OCI-M1 (cell line): ENCODE results near the gene BRD3OS.

ENCODE experiments used
- DNase-seq: peaks from one replicate; lab custom pipeline; 2025; lab: John Stamatoyannopoulos, UW

BRD3OS gene

DNA sequence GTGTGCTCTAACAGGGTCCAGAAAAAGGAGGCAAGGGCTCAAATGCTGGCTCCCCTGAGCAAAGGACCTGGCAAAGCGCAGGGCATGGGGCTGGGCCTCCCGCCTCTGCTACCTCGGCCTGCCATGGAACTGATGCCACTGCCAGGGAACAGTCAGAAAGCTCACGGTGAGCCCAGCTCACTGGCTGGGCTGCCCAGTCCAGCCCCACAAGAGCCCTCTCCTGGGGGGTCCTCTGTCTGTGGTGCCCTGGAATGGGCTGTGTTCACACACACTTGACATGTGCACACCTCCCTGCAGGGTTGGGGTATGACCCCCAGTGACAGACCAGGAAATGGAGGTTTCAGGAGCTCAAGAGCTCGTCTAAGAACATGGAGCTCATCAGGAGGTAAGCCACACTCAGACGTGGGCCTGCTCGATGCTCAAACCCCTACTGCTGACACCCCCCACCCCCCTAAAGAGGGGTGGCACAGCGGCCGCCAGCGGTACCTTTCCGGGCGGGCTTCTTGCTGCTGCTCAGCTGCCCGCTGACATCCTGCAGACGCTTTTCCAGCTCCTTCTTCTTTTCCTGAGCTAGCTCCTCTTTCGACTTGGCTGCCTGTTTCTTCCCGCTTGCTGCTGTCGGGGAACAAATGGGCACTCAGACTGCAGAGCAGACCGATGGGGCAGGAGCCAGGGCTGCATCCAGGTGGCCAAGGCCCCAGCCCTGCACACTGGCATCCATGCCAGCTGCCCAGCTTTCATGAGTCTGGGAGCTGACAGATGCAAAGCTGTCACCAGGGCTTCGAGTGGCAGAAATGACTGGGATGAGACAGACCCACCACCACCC lies 9.1 kb downstream of the BRD3OS start:
- DNase-seq = no peak

DNA sequence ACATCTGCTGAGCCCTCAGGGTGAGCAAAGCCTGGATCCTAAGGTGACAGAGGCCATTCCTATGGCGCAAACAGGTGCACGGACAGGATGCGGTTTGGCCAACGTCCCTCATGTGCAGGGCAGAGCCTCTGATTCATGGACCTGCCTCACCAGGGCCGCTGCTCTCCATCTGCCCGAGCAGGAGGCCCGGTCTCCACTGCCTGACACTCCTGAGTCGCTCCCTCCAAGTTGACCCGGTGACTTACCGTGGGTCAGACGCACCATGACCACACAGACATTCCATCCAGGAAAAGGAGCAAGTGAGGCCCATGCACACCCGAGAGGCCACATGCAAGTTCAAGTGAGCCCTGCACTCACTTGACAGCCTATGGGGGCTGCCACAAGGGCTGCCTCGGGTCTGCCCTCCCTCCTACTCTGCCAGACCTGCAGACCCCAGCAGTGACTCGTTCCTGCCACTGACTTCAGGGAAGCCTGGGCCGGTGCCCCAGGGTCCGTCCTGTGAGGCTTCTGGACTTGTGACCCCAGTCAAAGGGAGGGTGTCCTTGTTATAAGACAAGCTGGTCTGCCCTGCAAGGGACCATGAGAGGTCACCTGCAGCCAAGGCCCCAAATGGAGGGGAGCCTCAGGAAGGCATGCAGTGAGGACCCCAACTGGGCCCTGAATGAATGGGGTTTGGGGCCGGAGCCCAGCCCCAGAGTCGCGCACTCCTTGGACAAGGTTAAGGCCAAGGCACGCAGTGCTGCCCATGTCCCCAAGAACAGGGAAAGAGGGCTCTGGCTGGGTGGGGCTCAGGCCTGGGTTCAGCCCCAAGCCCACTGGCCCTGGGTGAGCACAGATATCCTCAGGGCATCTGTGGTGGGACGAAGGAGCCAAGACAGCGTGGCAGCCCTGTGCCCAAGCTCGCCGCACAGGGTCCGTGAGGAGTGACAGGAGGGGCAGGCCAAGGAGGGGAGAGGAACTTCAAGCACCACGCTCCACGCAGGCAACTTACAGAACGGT lies 10.1 kb downstream of the BRD3OS start:
- DNase-seq = no peak

DNA sequence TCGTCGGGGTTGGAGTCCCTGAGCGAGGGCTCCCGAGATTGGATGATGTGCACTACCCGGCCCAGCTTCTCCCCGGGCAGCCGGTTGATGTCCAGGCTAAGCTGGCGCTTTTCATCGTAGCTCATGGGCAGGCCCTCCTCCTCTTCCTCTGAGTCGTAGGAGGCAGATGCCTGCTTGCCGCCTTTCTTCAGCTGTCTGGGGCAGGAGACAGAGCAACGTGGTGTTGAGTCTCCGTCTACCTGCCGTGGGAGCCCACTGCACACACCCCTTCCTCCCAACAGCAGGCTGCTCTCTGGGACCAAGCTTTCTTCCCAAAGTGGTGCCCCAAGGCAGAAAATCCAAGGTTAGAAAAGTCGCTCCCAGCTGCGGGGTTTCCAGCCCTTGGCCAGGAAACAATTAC lies 10.8 kb downstream of the BRD3OS start:
- no peak for DNase-seq

DNA sequence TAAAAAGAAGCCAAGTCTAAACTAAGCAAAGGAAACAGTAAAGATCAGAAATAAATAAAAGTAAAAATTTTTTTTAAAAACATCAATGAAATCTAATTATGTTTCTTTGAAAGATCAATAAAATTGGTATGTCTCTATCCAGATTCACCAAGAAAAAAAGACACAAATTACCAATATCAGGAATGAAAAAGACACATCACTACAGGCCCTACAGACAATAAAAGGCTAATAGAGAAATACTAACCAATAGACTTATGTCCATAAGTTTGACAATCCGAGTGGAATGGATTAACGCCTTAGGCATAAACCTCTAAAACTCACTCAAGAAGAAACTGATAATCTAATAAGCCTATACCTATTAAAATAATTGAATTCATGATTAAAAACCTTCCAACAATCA lies 12.4 kb downstream of the BRD3OS start:
- DNase-seq = no peak

DNA sequence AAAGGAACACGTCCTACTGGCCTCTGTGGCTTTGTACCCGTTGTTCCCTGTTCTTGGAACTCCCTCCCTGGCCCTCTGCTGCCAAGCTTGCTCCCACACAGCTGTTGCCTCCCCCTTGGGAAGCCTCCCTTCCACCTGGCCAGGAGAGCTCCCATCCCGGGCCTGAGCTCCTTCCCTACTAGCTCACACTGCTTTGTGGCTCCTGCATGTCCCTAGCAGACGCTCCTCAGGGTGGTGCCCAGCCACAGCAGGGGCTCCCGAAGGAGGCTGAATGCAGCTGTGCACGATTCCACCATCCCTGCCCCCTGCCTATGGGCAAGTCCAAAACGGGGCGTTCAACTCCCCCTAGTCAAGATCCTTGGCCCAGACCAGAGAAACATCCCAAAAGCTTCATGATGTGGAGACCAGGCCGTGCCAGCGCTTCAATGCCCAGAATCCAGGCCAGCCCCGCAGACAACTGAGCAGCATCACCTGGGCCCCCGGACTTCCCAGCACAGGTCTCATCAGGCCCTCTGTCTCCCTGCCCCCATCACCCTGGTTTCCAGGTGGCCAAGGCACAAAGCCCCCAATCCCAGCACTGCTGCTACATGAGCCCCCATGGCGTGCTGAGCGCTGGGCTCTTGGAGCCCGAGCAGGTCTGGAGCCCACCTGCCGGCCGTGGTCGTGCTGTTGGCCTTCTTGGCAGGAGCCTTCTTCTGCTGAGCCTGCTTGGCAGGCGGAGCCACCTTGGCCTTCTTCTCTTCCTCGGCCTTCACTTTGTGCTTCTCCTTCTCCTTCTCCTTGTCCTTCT lies 14.3 kb downstream of the BRD3OS start:
- DNase-seq = no peak

DNA sequence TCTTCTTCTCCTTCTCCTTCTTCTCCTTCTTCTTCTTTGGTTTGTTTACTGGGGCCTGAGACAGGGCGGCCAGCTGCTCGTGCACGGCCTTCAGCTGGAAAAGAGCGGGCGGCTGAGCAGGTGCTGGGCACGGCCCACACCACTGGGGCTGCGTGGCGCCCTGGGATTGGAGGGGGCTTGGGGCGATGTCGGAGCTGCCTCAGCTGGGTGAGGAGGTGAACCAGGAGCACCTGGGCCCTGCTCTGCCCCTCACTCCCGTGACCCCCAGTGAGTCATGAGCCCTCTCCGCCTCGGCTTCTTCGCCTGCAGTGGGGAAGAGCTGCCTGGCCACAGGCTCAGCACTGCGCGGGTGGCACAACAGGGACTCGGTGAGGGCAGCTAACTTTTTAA lies 14.9 kb downstream of the BRD3OS start:
- no peak for DNase-seq

DNA sequence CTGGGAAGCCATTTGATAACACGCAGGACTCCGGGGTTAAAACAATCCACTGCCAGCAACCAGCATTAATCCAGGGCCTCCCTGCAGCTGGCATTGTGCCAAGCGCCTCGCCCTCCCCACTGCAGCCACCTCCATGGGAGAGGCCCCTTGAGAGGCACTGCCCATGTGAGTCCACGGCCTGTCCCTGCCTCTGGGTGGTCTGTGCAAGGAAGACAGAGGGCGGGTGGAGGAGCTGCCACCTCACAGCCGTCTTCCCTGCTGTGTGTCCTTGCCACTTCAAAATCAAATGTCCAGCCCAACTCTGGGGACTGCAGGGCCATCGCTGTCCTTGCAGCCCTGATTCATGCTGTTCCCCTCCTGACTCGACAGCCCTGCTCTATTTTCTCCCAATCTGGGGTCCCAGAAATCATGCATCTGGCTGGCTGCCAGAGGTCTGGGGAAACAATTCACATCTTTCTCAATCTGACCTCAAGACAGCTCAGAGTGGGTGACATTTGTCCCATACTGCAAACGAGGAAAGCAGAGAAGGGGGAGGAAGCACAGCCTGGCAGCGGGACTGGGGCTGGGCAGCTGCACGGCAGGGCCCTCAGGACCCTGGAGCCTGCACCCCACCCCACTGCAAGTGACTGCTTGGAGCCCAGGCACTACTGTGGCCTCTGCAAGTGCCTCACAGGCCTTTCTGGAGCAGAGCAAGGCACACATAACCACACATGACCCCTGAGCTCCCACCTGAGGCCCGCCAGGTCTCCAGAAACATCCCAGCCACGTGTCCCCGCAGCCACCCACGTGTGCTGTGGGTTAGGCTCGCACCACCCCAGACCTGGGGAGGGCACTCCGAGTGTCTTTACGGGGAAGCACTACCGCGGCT lies 15.7 kb downstream of the BRD3OS start:
- no peak for DNase-seq

DNA sequence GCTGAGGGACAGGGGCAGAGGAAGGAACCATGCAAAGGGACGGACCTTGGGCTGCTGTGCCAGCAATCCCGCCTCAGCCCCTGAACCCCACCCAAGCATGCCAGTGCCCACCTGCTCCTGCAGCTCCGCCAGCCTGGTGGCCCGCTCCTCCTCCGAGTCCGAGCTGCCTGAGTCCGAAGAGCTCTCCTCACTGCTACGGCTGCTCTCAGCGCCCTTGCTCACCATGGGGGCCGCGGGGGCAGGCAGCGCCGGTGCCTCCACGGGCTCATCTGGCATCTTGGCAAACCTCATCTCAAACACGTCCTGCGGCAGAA lies 16.3 kb downstream of the BRD3OS start:
- no peak for DNase-seq

DNA sequence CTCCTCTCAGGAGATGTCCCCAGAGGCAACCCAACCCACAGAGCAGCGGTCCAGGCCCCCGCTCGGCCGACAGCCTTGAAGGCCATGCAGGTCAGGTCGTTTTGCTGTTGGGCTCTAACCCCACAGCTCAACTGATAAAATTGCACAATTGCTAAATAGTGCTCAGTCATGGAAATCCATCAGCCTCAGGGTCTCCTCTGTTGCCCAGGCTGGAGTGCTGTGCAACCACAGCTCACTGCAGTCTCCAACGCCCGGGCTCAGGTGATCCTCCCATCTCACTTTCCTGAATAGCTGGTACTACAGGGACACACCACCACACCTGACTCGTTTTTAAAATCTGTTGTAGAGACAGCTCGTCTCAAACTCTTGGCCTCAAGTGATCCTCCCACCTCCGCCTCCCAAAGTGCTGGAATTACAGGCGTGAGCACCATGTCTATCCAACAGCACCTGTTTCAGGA lies 18.3 kb downstream of the BRD3OS start:
- DNase-seq = no peak

DNA sequence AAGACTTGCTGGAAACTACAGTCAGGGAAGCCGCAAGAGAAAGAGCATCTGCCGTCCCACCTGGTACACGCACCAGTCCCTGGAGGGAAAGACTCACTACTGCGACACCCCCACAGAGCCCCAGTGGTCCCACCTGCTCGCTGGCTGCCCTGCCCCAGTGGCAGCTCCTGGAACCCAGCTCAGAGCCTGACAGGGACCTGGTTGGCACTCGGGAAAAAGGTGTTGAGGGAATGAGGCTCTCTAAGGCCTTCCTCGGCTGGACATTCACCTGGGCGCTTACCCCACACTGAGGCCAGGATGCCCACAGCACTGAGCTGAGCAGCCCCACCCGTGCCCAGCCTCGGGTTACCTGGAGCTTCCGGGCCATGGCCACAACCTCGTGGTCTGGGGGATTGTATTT lies 19.7 kb downstream of the BRD3OS start:
- DNase-seq = no peak

DNA sequence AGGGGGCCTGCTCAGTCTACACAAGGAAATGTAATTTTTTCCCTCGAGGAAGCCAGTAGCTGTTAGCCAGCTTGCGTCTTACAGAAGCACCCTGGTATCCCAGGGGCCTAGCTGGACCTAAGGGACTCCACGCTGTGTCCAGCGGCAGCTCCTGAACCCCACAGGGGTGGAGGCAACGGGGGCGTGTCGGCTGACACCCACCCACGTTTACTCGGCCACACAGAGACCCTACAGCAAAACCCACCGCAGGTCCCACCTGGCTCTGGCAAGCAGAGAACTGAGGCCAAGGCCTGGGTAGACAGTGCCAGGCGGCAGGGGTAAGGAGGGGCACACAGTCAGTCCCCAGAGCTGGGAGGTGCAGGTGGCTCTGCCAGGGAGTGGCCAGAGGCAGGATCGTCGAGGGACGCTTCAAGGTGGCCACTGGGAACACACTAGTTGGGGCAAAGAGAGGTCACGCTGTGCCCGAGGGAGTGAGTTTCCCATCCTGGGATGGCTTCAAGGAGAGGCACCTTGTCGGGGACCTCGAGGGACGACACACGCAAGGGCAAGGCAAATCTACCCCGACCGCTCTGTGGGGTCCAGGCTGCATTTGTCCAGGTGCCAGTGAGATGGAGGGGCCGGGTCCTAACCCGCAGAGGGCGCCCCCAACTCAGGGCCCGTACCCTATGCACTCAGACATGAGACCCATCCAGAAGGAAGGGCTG lies 20.7 kb downstream of the BRD3OS start:
- no peak for DNase-seq

DNA sequence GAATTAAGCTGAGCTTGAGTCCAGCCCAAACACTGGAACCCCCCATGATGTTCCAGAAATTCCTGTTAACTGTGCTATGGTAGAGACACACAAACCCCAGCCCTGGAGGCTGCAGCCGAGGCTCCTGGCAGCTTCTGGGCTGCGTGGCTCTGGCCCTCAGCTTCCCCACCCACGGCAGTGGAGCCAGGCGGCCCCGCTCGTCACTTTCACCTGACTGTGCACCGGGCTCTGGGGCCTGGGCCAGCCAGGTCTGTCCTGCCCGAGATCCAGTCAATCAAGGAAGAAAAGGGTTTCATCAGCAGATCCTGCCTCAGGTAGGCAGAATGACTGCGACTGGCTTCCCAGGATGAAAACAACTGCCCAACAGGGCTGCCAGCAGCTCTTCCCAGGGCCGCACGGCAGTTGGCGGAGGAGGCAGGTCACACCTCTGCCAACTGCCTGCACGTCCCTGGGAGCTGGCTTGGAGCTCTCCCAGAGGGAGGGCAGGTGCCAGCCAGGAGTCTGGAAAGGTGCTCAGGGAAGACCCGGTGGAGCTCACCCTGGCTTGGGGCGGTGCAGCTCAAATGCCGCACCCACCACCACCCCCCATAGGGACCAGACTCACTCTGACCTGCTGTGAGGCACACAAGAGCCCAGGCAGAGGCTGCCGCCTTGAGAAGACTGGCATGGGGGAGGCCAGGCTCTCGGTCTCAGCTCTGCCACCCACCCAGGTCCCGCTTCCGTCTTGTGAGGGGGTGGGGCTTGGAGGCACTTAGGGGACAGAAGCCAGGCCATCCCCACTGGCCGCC lies 21.8 kb downstream of the BRD3OS start:
- no peak for DNase-seq

DNA sequence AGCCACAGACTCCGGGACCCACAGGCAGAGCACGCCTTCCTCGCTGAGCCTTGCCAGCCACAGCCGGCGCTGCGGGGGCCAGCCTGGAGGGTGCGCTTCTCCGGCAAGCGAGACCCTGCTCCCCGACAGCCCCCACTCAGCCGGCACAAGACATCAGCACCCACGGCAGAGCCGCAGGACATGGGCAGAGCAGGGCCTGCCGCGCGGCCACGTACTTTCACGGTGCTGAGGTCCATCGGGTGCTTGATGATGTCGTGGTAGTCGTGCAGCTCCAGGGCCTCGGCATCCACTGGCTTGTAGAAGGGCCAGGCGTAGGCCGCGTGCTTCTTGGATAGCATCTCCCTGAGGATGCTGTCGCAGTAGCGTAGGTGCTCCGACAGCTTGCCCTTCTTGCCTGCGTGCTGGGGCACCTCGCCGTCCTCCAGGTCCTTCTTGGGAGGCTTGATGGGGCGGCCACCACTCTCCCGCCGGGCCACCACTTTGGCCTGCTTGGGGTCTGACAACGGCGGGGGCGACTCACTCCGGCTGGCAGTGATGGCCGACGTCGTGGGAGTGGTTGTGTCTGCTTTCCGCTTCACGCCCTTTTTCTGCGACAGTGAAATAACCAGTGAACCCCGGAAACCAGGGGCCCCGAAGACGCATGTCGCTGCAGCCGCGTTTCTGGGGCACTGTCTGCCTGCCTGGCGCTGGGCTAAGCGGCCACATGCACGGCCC lies 22.7 kb downstream of the BRD3OS start:
- DNase-seq = no peak

DNA sequence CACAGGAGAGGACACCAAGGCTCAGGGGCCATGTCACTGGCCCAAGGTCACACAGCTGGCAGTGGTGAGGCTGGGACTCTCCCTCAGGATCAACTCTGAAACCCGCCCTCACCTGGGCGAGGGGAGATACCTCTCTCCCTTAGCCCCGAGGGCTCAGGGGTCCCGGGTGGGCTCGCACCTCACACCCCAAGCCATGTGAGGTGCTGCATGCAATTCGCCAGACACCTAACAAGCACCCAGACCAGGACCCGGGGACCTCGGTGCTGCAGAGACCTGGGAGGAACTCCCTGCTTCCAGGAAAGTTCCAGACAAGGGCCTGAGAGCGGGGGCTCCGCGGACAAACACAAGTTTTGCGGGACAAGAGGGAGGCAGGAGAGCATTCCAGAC lies 23.3 kb downstream of the BRD3OS start:
- DNase-seq = no peak

DNA sequence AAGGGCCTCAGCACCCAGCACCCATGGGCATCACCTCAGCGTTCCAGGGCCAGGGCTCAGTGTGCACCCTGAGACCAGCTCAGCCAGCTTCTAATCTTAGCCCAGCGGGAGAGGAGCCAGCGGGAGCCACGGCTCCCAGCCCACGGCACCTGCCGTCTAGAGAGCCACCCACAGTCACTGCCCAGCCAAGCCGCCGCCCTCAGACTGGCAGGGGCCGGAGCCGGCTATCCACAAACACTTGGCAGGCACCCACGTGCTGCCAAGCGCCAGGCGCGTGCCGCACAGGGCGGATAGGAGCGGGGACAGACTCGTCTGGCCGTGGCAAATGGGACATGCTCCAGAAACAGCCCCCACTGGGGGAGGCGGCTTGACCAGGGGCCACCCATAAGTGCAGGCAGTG lies 24.0 kb downstream of the BRD3OS start:
- DNase-seq = no peak

DNA sequence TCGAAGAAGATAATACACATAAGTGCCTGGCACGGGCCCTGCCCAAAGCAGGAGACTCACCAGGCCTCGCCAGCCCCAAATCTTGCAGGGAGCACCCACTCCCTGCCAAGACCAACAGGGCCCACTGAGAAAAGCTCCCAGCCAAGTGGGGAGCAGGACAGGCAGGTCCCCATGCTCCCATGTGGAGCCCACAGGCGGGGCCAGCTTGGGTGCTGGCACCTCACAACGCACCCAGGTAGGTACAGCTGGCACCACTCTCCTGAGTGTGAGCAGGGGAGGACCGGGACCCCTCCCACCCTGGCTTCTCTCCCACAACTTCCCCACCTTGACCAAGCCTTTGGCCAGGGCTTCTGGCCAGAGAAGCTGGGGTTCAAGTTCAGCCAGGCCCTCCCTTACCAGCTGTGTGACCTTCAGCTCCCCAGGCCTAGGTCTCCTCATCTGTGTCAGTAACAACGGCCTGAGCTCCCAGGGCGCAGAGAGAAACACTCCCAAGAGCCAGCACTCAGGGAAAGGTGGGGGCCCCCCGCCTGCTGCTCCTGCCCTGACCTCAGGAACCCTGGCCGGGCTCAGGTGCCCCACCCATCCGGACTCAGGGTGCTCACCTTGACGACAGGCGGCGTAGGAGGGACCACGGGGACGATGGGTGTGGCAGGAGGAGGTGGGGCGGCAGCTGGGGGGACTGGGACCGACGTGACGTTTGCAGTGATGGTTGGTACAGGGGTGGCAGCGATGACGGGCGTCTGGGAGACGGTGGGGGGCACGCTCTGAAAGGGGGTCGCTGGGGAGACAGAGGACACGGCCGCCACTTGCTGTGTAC lies 24.7 kb downstream of the BRD3OS start:
- no peak for DNase-seq

DNA sequence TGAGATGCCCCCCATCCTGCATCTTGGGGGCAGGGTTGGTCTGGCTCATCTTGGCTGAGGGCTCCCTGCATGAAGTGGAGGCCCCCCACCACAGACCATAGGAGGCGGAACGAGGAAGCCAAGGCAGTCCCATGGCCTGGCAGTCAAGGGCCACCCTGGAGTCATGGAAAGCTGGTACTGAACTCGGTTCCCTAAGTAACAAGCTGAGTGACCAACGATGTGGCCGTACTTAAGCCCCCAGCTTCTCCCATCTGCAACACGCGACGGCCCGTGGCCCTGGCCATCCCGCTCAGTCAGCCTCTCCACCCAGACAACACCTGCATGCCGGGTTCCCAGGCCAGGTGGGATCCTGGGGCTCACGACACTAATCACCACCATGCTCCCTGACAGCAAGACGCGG lies 25.4 kb downstream of the BRD3OS start:
- no peak for DNase-seq

DNA sequence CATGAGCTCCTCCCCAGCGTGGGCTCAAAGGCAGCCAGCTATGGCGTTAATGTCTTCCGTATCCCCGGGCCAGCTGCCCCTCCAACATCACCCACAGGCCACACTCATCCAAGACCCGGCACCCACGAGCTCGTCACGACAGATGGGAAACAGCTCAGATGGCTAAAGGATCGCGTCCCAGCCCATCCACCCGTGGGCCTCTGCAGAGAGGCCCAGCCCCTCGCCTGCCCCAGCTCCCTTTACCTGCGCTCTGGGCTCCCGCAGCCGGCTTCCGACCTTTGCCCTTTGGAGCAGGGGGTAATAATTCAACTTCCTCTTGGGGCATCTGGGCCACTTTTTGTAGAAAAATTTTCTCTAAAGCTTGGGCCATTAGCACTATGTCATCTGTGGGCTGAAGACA lies 26.0 kb downstream of the BRD3OS start:
- no peak for DNase-seq
